K562 (cell line): ENCODE data around the gene TNFAIP3. TPM values are rescaled to one million over a fixed set of nuclear protein-coding genes. Genes with fewer than 3 reads are reported as not detected.

Experiments used
- CHD4 ChIP-seq: fragments of 200-600 bp; sonication (generic); IDR thresholded peaks from 3 replicates; pipeline ENCODE4 v1.6.1; 2012; ENCODE audit warnings: low read depth, mild to moderate bottlenecking, mixed read lengths, low read length, inconsistent platforms; ENCODE audit not compliant: insufficient read depth, insufficient replicate concordance, poor library complexity, severe bottlenecking
- COPS2 ChIP-seq: fragments of 450-650 bp; conservative IDR thresholded peaks from 2 replicates; pipeline ENCODE4 v1.6.1; 2016; ENCODE audit warnings: mild to moderate bottlenecking, moderate library complexity
- EP300 ChIP-seq: IDR thresholded peaks from 2 replicates; pipeline ENCODE4 v1.6.1; 2012; ENCODE audit warnings: low read length, improper control_type of control experiment
- ETV1 ChIP-seq: fragments of 450-650 bp; conservative IDR thresholded peaks from 2 replicates; pipeline ENCODE4 v1.6.1; 2016; ENCODE audit warnings: missing genetic modification characterization, control low read depth, low read depth, missing compliant biosample characterization
- ETV6 ChIP-seq, 3 experiments: fragments of 150-350 bp in 1 of 3; sonication (generic) in 1 of 3; formaldehyde crosslinking in 1 of 3; IDR thresholded peaks; 2 replicates each; pipeline versions ENCODE4 v1.6.1 to v1.8.0; 2014 to 2022; ENCODE audit warnings: borderline replicate concordance in 2 of 3, low read depth in 2 of 3, antibody characterized with exemption in 1 of 3, low read length in 1 of 3, mild to moderate bottlenecking in 1 of 3, missing genetic modification reagents in 1 of 3
- IFI16 ChIP-seq: fragments of 250-450 bp; sonication (Bioruptor Pico); IDR thresholded peaks from 2 replicates; pipeline ENCODE4 v2.1.2; 2022; ENCODE audit warnings: mild to moderate bottlenecking, inconsistent platforms
- KLF6 ChIP-seq: fragments of 250-450 bp; sonication (Bioruptor Pico); IDR thresholded peaks from 2 replicates; pipeline ENCODE4 v1.4.0; 2020; ENCODE audit warnings: mild to moderate bottlenecking, moderate library complexity, borderline replicate concordance
- MAFG ChIP-seq: fragments of 450-650 bp; conservative IDR thresholded peaks from 2 replicates; pipeline ENCODE4 v1.6.1; 2016; ENCODE audit warnings: missing genetic modification characterization, missing compliant biosample characterization
- NCOA6 ChIP-seq: fragments of 450-650 bp; IDR thresholded peaks from 2 replicates; pipeline ENCODE4 v1.6.1; 2017; ENCODE audit warnings: mild to moderate bottlenecking
- NEUROD1 ChIP-seq: fragments of 150-350 bp; IDR thresholded peaks from 2 replicates; pipeline ENCODE4 v1.6.1; 2014; ENCODE audit warnings: borderline replicate concordance, low read length, low read depth; ENCODE audit not compliant: partially characterized antibody
- PCBP2 ChIP-seq: fragments of 200-400 bp; formaldehyde crosslinking; IDR thresholded peaks from 2 replicates; pipeline ENCODE4 v1.6.1; 2018; ENCODE audit warnings: low read length, low read depth, mild to moderate bottlenecking, moderate library complexity; ENCODE audit not compliant: poor library complexity, severe bottlenecking
- PRPF4 ChIP-seq: fragments of 200-400 bp; formaldehyde crosslinking; IDR thresholded peaks from one replicate; pipeline ENCODE4 v1.6.1; 2017; ENCODE audit warnings: low read length, low read depth, mild to moderate bottlenecking; ENCODE audit not compliant: insufficient read depth, poor library complexity, severe bottlenecking
- SMAD2 ChIP-seq: fragments of 150-350 bp; IDR thresholded peaks from 2 replicates; pipeline ENCODE4 v1.6.1; 2014; ENCODE audit warnings: low read depth, mild to moderate bottlenecking, low read length
- SMAD3 ChIP-seq: fragments of 450-650 bp; formaldehyde crosslinking; conservative IDR thresholded peaks from 2 replicates; pipeline ENCODE4 v1.4.0; 2020; ENCODE audit warnings: mild to moderate bottlenecking
- SPI1 ChIP-seq: IDR thresholded peaks from 2 replicates; pipeline ENCODE4 v1.6.1; 2011; ENCODE audit warnings: low read depth, low read length, control low read depth, borderline replicate concordance
- TOE1 ChIP-seq, 2 experiments: fragments of 450-650 bp in 1 of 2; sonication (generic) in 1 of 2; formaldehyde crosslinking in 1 of 2; IDR thresholded peaks; 2 replicates each; pipeline versions ENCODE4 v1.7.1 to v1.8.0; 2016 to 2022; ENCODE audit warnings: borderline replicate concordance in 2 of 2, mild to moderate bottlenecking in 2 of 2, antibody characterized with exemption in 1 of 2, inconsistent platforms in 1 of 2, low read depth in 1 of 2, missing genetic modification reagents in 1 of 2, moderate library complexity in 1 of 2
- U2AF2 ChIP-seq: fragments of 200-400 bp; formaldehyde crosslinking; optimal IDR thresholded peaks from 2 replicates; pipeline ENCODE3; 2017; ENCODE audit warnings: low read depth, mild to moderate bottlenecking, low read length
- ZEB2 ChIP-seq: fragments of 450-650 bp; IDR thresholded peaks from 2 replicates; pipeline ENCODE4 v1.6.1; 2016
- ZNF253 ChIP-seq: fragments of 250-450 bp; sonication (Bioruptor Pico); conservative IDR thresholded peaks from 2 replicates; pipeline ENCODE4 v1.6.1; 2021; ENCODE audit warnings: mild to moderate bottlenecking
- ZNF444 ChIP-seq: fragments of 250-450 bp; sonication (Bioruptor Pico); IDR thresholded peaks from 2 replicates; pipeline ENCODE4 v1.4.0; 2020; ENCODE audit warnings: mild to moderate bottlenecking, moderate library complexity
- ZNF589 ChIP-seq: fragments of 200-800 bp; sonication (Bioruptor generic); IDR thresholded peaks from 2 replicates; pipeline ENCODE4 v1.6.1; 2016; ENCODE audit warnings: low read depth, missing genetic modification characterization, missing compliant biosample characterization
- polyA plus RNA-seq, 8 experiments: library from polyadenylated mRNA; depleted of rRNA in 4 of 8; stranded (reverse) in 5 of 8; unstranded in 3 of 8; fragments of >200 nt; fragmentation: Nextera tagmentation in 2 of 8; fragmentation: Illumina TruSeq in 1 of 8; extraction: Ambion mirVana in 2 of 8; extraction: Trizol in 1 of 8; gene quantifications; 2 replicates each; pipeline versions ENCODE4 v1.2.1 to v1.2.3, GENCODE V29; 2011 to 2014; ENCODE audit warnings: inconsistent platforms in 1 of 8, missing spikeins in 1 of 8
- total RNA-seq, 7 experiments: library from RNA; depleted of rRNA in 6 of 7; stranded (reverse); fragments of >200 nt in 6 of 7; fragmentation: Illumina TruSeq in 2 of 7; extraction: Trizol in 2 of 7; gene quantifications; 2 replicates each; pipeline versions ENCODE4 v1.2.1 to v1.2.3, GENCODE V29; 2011 to 2021; ENCODE audit warnings: low replicate concordance in 1 of 7
- TF ChIP-seq, protein P1 (sequence below): sonication (generic); formaldehyde crosslinking; IDR thresholded peaks from 2 replicates; pipeline ENCODE4 v1.9.0; 2022; ENCODE audit warnings: mild to moderate bottlenecking, missing genetic modification reagents
- TF ChIP-seq, protein P2 (sequence below): fragments of 450-650 bp; formaldehyde crosslinking; IDR thresholded peaks from 2 replicates; pipeline ENCODE4 v1.4.0; 2020; ENCODE audit warnings: mild to moderate bottlenecking
- TF ChIP-seq, protein P3 (sequence below): fragments of 250-450 bp; sonication (Bioruptor Pico); IDR thresholded peaks from 2 replicates; pipeline ENCODE4 v1.5.0; 2021; ENCODE audit warnings: mild to moderate bottlenecking, borderline replicate concordance

The TNFAIP3 gene
- total and polyA plus RNA-seq, 9 of the 15 experiments (the other 6 are each of a cell fraction or from before 2014, with no cell fraction given) = 0.79 to 17.0 (median 6.4) TPM

DNA sequence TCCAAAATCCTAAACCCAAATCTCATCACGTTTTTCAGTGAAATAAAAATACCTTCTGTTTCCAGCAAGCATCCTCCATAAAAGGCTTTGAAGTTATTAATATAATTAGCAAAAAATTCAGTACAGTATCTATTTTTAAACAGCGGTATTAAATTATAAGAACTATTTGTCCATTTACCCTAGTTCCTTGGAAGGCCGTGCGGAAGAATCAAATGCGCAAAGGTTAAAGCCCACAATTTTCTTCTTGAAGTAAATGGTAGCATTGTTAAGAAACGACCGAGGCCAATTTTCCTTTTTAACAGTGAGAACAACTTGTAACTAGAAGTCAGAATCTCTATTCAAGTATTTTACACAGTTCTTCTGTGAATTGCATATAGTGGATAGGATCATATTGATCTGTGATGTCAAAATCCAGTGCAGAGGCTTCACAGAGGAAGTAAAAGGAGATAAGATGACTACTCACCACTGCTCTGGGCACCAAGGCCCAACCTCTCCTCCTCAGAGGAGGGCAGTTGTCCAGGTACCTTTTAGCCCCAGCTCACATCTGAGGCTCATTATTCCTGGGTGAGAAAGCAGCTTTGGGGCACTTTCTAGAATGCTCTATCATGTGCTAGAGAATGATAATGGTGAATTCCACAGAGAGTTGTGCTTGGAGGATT, 36.3 kb downstream of the TNFAIP3 start (continued):
- TF ChIP-seq SMAD3 (CRISPR knock-in tag) (no peak), EP300 (no peak), SPI1 (peak; percentile 13; the same call in 1 of the 2 replicates), TOE1 (IDR thresholded peaks at IDR 0.05; ENCODE audit: borderline replicate concordance) (no peak), TOE1 (CRISPR knock-in tag; IDR thresholded peaks at IDR 0.05; ENCODE audit: borderline replicate concordance, low read depth) (no peak), MAFG (tag) (no peak), ETV1 (tag) (peak; percentile 65), NCOA6 (no peak), ZNF589 (CRISPR knock-in tag) (peak; percentile 67; the same call in 1 of the 2 replicates), ZEB2 (no peak), KLF6 (CRISPR knock-in tag) (peak; percentile 82; the same call in 1 of the 2 replicates), PRPF4 (no peak), ETV6 (IDR thresholded peaks at IDR 0.05; ENCODE audit: borderline replicate concordance in 1 of 2, low read depth in 2 of 2, low read length in 1 of 2) (no peak), ETV6 (CRISPR knock-in tag; IDR thresholded peaks at IDR 0.05; ENCODE audit: borderline replicate concordance) (no peak), CHD4 (peak; percentile 8), SMAD2 (no peak), U2AF2 (no peak), PCBP2 (no peak), ZNF444 (CRISPR knock-in tag) (no peak), COPS2 (no peak), NEUROD1 (no peak), ZNF253 (CRISPR knock-in tag) (no peak), IFI16 (CRISPR knock-in tag) (no peak)
- TF ChIP-seq, protein P1, sequence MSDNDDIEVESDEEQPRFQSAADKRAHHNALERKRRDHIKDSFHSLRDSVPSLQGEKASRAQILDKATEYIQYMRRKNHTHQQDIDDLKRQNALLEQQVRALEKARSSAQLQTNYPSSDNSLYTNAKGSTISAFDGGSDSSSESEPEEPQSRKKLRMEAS (CRISPR knock-in tag) = no peak
- TF ChIP-seq, protein P2, sequence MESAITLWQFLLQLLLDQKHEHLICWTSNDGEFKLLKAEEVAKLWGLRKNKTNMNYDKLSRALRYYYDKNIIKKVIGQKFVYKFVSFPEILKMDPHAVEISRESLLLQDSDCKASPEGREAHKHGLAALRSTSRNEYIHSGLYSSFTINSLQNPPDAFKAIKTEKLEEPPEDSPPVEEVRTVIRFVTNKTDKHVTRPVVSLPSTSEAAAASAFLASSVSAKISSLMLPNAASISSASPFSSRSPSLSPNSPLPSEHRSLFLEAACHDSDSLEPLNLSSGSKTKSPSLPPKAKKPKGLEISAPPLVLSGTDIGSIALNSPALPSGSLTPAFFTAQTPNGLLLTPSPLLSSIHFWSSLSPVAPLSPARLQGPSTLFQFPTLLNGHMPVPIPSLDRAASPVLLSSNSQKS = no peak
- TF ChIP-seq, protein P3, sequence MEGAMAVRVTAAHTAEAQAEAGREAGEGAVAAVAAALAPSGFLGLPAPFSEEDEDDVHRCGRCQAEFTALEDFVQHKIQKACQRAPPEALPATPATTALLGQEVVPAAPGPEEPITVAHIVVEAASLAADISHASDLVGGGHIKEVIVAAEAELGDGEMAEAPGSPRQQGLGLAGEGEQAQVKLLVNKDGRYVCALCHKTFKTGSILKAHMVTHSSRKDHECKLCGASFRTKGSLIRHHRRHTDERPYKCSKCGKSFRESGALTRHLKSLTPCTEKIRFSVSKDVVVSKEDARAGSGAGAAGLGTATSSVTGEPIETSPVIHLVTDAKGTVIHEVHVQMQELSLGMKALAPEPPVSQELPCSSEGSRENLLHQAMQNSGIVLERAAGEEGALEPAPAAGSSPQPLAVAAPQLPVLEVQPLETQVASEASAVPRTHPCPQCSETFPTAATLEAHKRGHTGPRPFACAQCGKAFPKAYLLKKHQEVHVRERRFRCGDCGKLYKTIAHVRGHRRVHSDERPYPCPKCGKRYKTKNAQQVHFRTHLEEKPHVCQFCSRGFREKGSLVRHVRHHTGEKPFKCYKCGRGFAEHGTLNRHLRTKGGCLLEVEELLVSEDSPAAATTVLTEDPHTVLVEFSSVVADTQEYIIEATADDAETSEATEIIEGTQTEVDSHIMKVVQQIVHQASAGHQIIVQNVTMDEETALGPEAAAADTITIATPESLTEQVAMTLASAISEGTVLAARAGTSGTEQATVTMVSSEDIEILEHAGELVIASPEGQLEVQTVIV = no peak
